ENCODE results near the gene THSD4.

GRCh38 chr15:71152542-71152941 lies 37.3 kb downstream of the THSD4 start:
- TF ChIP-seq CTCF (conservative IDR thresholded peaks at IDR 0.05; ENCODE audit: low read depth, low read length) (no peak), USF2 (IDR thresholded peaks at IDR 0.05; ENCODE audit: low read depth, low read length) (no peak), RAD21 (IDR thresholded peaks at IDR 0.05; ENCODE audit: low read length) (no peak), POLR2A (IDR thresholded peaks at IDR 0.05; ENCODE audit: low read depth, low read length) (no peak), MXI1 (IDR thresholded peaks at IDR 0.05; ENCODE audit: borderline replicate concordance, low read depth, low read length) (no peak)

Data from IMR-90 (cell line).